ENCODE results near the gene NCKAP5. TPM values are rescaled to one million over a fixed set of nuclear protein-coding genes. Genes with fewer than 3 reads are reported as not detected.
"Not testable (repeated sequence)": the region's sequence is repeated elsewhere in the genome, so short reads cannot be mapped to it uniquely, and the experiment has no call there.

Gene NCKAP5
- total and polyA plus RNA-seq, 2 donors (not counting 1 experiment from before 2014, with no cell fraction given), result not detected

DNA sequence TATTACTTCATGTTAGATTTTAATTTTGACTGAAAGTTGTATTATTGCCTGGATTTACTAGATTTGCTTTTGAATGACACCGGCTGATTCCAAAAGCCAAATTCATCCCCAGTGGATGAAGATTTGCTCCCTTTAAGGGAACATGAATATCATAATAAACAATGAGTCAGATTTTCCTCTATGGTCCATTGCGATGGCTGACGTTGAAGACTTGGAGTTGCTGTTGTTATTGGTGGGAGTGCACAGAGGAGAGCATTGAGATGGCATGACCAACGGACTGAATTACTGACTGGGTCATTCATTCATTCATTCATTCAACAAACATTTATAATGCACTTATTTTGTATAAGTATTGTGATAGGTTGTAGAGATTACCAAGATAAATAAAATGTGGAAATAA lies 864.9 kb downstream of the NCKAP5 start:
- no peak overlapping the region for H3K4me3 Mint-ChIP-seq
- POLR2A ChIA-PET, result no interaction called here
- intact Hi-C loops (cut with micrococcal nuclease), result no loop called here
- WGBS (ENCODE audit: insufficient coverage), result no CpG with 5 or more reads among the region's 4 CpGs
- Histone ChIP-seq H3K36me3 (replicated peaks in 1 of 2; ENCODE audit: control extremely low read depth in 1 of 2, control insufficient read depth in 1 of 2, extremely low read depth in 1 of 2, insufficient read depth in 2 of 2, low read length in 1 of 2) (no peaks in the 10 kb centered on the region), H3K4me2 (replicated peaks; ENCODE audit: low read depth, low read length, poor library complexity, severe bottlenecking) (no peak overlapping the region), H4K20me1 (ENCODE audit: control insufficient read depth, insufficient read depth, low read length, poor library complexity, severe bottlenecking) (no peaks in the 10 kb centered on the region), H3K9me3 (ENCODE audit: control extremely low read depth in 1 of 3, control insufficient read depth in 2 of 3, insufficient read depth in 1 of 3, low read length in 2 of 3) (peaks cover 0 to 4% (median 0%) of the 10 kb centered on the region in 3 donors), H3K4me1 (ENCODE audit: control insufficient read depth in 2 of 2, insufficient read depth in 2 of 2, low read length in 2 of 2) (no peaks in the 10 kb centered on the region), H3K4me3 (ENCODE audit: control extremely low read depth in 1 of 5, extremely low read depth in 1 of 5, insufficient read depth in 1 of 5, low read depth in 2 of 5, low read length in 4 of 5) (no peak overlapping the region), H3K27ac (ENCODE audit: low read length in 2 of 2) (no peak overlapping the region), H2AFZ (ENCODE audit: insufficient read depth, low read depth, low read length, poor library complexity, severe bottlenecking) (no peak overlapping the region), H3K79me2 (ENCODE audit: control insufficient read depth, insufficient read depth, low read length) (no peaks in the 10 kb centered on the region), H3K27me3 (replicated peaks in 1 of 4; ENCODE audit: control extremely low read depth in 1 of 4, control insufficient read depth in 3 of 4, insufficient read depth in 4 of 4, low read length in 3 of 4) (no peaks in the 10 kb centered on the region), H3K9ac (ENCODE audit: low read length) (no peak overlapping the region)
- TF ChIP-seq, protein P1, sequence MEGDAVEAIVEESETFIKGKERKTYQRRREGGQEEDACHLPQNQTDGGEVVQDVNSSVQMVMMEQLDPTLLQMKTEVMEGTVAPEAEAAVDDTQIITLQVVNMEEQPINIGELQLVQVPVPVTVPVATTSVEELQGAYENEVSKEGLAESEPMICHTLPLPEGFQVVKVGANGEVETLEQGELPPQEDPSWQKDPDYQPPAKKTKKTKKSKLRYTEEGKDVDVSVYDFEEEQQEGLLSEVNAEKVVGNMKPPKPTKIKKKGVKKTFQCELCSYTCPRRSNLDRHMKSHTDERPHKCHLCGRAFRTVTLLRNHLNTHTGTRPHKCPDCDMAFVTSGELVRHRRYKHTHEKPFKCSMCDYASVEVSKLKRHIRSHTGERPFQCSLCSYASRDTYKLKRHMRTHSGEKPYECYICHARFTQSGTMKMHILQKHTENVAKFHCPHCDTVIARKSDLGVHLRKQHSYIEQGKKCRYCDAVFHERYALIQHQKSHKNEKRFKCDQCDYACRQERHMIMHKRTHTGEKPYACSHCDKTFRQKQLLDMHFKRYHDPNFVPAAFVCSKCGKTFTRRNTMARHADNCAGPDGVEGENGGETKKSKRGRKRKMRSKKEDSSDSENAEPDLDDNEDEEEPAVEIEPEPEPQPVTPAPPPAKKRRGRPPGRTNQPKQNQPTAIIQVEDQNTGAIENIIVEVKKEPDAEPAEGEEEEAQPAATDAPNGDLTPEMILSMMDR (IDR thresholded peaks at IDR 0.05), result no peak
- no peak for TF ChIP-seq EZH2 (IDR thresholded peaks at IDR 0.05; ENCODE audit: borderline replicate concordance, insufficient read depth, low read depth, low read length, poor library complexity, severe bottlenecking)
- H3K27me3 Mint-ChIP-seq, result no peaks in the 10 kb centered on the region
- no peaks in the 10 kb centered on the region for H3K4me1 Mint-ChIP-seq
- ATAC-seq (ENCODE audit: low read depth), result no peak
- H3K9me3 Mint-ChIP-seq (ENCODE audit: insufficient read depth), result no peaks in the 10 kb centered on the region
- no peak overlapping the region for H3K27ac Mint-ChIP-seq
- DNase-seq, result no peak
- CTCF ChIA-PET, result no interaction called here

DNA sequence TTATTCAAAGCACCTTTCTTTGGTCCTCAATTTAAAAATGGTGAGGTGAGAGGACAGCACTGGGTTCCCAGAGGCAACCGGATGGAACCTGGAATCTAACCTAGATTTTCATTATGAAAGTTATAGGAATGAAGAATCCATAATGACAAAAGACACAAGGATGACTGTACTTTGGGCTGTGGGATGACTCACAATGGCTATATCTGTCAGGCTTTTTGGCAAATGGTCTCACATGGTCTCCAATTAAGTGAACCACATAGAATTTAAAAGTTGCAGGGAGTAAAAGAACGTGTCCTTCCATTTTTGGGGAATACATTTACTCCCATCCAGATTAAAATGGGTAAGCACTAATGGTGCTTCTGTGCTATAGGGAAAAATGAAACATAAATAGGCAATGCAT lies 866.5 kb downstream of the NCKAP5 start:
- ATAC-seq (ENCODE audit: low read depth), result no peak
- CTCF ChIA-PET, result no interaction called here
- Histone ChIP-seq H3K27me3 (replicated peaks in 1 of 4; ENCODE audit: control extremely low read depth in 1 of 4, control insufficient read depth in 3 of 4, insufficient read depth in 4 of 4, low read length in 3 of 4) (no peaks in the 10 kb centered on the region), H2AFZ (ENCODE audit: insufficient read depth, low read depth, low read length, poor library complexity, severe bottlenecking) (no peak overlapping the region), H3K4me2 (replicated peaks; ENCODE audit: low read depth, low read length, poor library complexity, severe bottlenecking) (no peak overlapping the region), H3K4me3 (ENCODE audit: control extremely low read depth in 1 of 5, extremely low read depth in 1 of 5, insufficient read depth in 1 of 5, low read depth in 2 of 5, low read length in 4 of 5) (no peak overlapping the region), H3K27ac (ENCODE audit: low read length in 2 of 2) (no peak overlapping the region), H3K9me3 (ENCODE audit: control extremely low read depth in 1 of 3, control insufficient read depth in 2 of 3, insufficient read depth in 1 of 3, low read length in 2 of 3) (no peaks in the 10 kb centered on the region), H4K20me1 (ENCODE audit: control insufficient read depth, insufficient read depth, low read length, poor library complexity, severe bottlenecking) (no peaks in the 10 kb centered on the region), H3K36me3 (replicated peaks in 1 of 2; ENCODE audit: control extremely low read depth in 1 of 2, control insufficient read depth in 1 of 2, extremely low read depth in 1 of 2, insufficient read depth in 2 of 2, low read length in 1 of 2) (no peaks in the 10 kb centered on the region), H3K9ac (ENCODE audit: low read length) (no peak overlapping the region), H3K79me2 (ENCODE audit: control insufficient read depth, insufficient read depth, low read length) (no peaks in the 10 kb centered on the region), H3K4me1 (ENCODE audit: control insufficient read depth in 2 of 2, insufficient read depth in 2 of 2, low read length in 2 of 2) (no peaks in the 10 kb centered on the region)
- DNase-seq, result no peak
- Mint-ChIP-seq H3K9me3 (ENCODE audit: insufficient read depth) (no peaks in the 10 kb centered on the region), H3K27ac (no peak overlapping the region), H3K27me3 (no peaks in the 10 kb centered on the region), H3K4me3 (no peak overlapping the region), H3K4me1 (no peaks in the 10 kb centered on the region)
- no peak for TF ChIP-seq EZH2 (IDR thresholded peaks at IDR 0.05; ENCODE audit: borderline replicate concordance, insufficient read depth, low read depth, low read length, poor library complexity, severe bottlenecking)
- TF ChIP-seq, protein P1 (IDR thresholded peaks at IDR 0.05), result no peak
- WGBS (ENCODE audit: insufficient coverage), result no CpG with 5 or more reads among the region's 2 CpGs
- intact Hi-C loops (cut with micrococcal nuclease), result no loop called here
- POLR2A ChIA-PET, result no interaction called here

DNA sequence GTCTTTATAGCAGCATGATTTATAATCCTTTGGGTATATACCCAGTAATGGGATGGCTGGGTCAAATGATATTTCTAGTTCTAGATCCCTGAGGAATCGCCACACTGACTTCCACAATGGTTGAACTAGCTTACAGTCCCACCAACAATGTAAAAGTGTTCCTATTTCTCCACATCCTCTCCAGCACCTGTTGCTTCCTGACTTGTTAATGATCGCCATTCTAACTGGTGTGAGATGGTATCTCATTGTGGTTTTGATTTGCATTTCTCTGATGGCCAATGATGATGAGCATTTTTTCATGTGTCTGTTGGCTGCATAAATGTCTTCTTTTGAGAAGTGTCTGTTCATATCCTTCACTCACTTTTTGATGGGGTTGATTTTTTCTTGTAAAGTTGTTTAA lies 868.5 kb downstream of the NCKAP5 start:
- H4K20me1 ChIP-seq (ENCODE audit: control insufficient read depth, insufficient read depth, low read length, poor library complexity, severe bottlenecking); DNase-seq; H3K9me3 ChIP-seq (ENCODE audit: control extremely low read depth in 1 of 3, control insufficient read depth in 2 of 3, insufficient read depth in 1 of 3, low read length in 2 of 3); H3K4me1 Mint-ChIP-seq; H3K4me2 ChIP-seq (replicated peaks; ENCODE audit: low read depth, low read length, poor library complexity, severe bottlenecking); H3K9me3 Mint-ChIP-seq (ENCODE audit: insufficient read depth); H3K27ac Mint-ChIP-seq; H3K4me3 ChIP-seq (ENCODE audit: control extremely low read depth in 1 of 5, extremely low read depth in 1 of 5, insufficient read depth in 1 of 5, low read depth in 2 of 5, low read length in 4 of 5); ATAC-seq (ENCODE audit: low read depth); POLR2A ChIA-PET; H2AFZ ChIP-seq (ENCODE audit: insufficient read depth, low read depth, low read length, poor library complexity, severe bottlenecking); H3K27me3 Mint-ChIP-seq; H3K27me3 ChIP-seq (replicated peaks in 1 of 4; ENCODE audit: control extremely low read depth in 1 of 4, control insufficient read depth in 3 of 4, insufficient read depth in 4 of 4, low read length in 3 of 4); H3K27ac ChIP-seq (ENCODE audit: low read length in 2 of 2); CTCF ChIA-PET; intact Hi-C loops (cut with micrococcal nuclease); H3K36me3 ChIP-seq (replicated peaks in 1 of 2; ENCODE audit: control extremely low read depth in 1 of 2, control insufficient read depth in 1 of 2, extremely low read depth in 1 of 2, insufficient read depth in 2 of 2, low read length in 1 of 2); H3K4me3 Mint-ChIP-seq; H3K79me2 ChIP-seq (ENCODE audit: control insufficient read depth, insufficient read depth, low read length); H3K4me1 ChIP-seq (ENCODE audit: control insufficient read depth in 2 of 2, insufficient read depth in 2 of 2, low read length in 2 of 2); H3K9ac ChIP-seq (ENCODE audit: low read length): not testable (repeated sequence)
- no CpG with 5 or more reads among the region's 2 CpGs for WGBS (ENCODE audit: insufficient coverage)
